ENCODE results near the gene ZNF646.

The ZNF646 gene

GRCh38 chr16:31076319-31076718 lies 2.1 kb downstream of the ZNF646 start:
- H3K4me1 ChIP-seq (ENCODE audit: control insufficient read depth in 1 of 2, insufficient read depth in 1 of 2, low read depth in 1 of 2, low read length in 1 of 2) = peaks cover 42 to 46% of the 10 kb centered on the region in 2 experiments
- H3K36me3 ChIP-seq = peaks cover 53% of the 10 kb centered on the region
- no peak overlapping the region for H3K4me3 ChIP-seq (ENCODE audit: low read depth in 1 of 2, low read length in 1 of 2)
- peak overlapping the region; percentile 95 for H3K27ac ChIP-seq
- no peaks in the 10 kb centered on the region for H3K27me3 ChIP-seq
- no peaks in the 10 kb centered on the region for H3K9me3 ChIP-seq
- TF ChIP-seq CTCF (IDR thresholded peaks at IDR 0.05) = no peak

GRCh38 chr16:31077024-31077423 lies 2.8 kb downstream of the ZNF646 start:
- peaks cover 60% of the 10 kb centered on the region for H3K36me3 ChIP-seq
- no peak for TF ChIP-seq CTCF (IDR thresholded peaks at IDR 0.05)
- H3K4me1 ChIP-seq (ENCODE audit: control insufficient read depth in 1 of 2, insufficient read depth in 1 of 2, low read depth in 1 of 2, low read length in 1 of 2) = peaks cover 40 to 46% of the 10 kb centered on the region in 2 experiments
- peak overlapping the region; percentile 95 for H3K27ac ChIP-seq
- H3K9me3 ChIP-seq = no peaks in the 10 kb centered on the region
- H3K27me3 ChIP-seq = no peaks in the 10 kb centered on the region
- H3K4me3 ChIP-seq (ENCODE audit: low read depth in 1 of 2, low read length in 1 of 2) = no peak overlapping the region

GRCh38 chr16:31077592-31078396 lies 3.6 kb downstream of the ZNF646 start:
- Histone ChIP-seq H3K9me3 (no peaks in the 10 kb centered on the region), H3K4me1 (ENCODE audit: control insufficient read depth in 1 of 2, insufficient read depth in 1 of 2, low read depth in 1 of 2, low read length in 1 of 2) (peaks cover 32 to 39% of the 10 kb centered on the region in 2 experiments), H3K27me3 (no peaks in the 10 kb centered on the region), H3K4me3 (ENCODE audit: low read depth in 1 of 2, low read length in 1 of 2) (no peak overlapping the region), H3K36me3 (peaks cover 68% of the 10 kb centered on the region), H3K27ac (peak overlapping the region; percentile 71)
- no peak for TF ChIP-seq CTCF (IDR thresholded peaks at IDR 0.05)

GRCh38 chr16:31078597-31079341 lies 4.5 kb downstream of the ZNF646 start:
- Histone ChIP-seq H3K27me3 (no peaks in the 10 kb centered on the region), H3K4me3 (ENCODE audit: low read depth in 1 of 2, low read length in 1 of 2) (no peak overlapping the region), H3K4me1 (ENCODE audit: control insufficient read depth in 1 of 2, insufficient read depth in 1 of 2, low read depth in 1 of 2, low read length in 1 of 2) (peaks cover 31 to 34% of the 10 kb centered on the region in 2 experiments), H3K9me3 (no peaks in the 10 kb centered on the region), H3K27ac (peak overlapping the region; percentile 71), H3K36me3 (peaks cover 78% of the 10 kb centered on the region)
- no peak for TF ChIP-seq CTCF (IDR thresholded peaks at IDR 0.05)

GRCh38 chr16:31079342-31079944 lies 5.2 kb downstream of the ZNF646 start:
- H3K9me3 ChIP-seq = no peaks in the 10 kb centered on the region
- no peak for TF ChIP-seq CTCF (IDR thresholded peaks at IDR 0.05)
- peaks cover 84% of the 10 kb centered on the region for H3K36me3 ChIP-seq
- no peak overlapping the region for H3K4me3 ChIP-seq (ENCODE audit: low read depth in 1 of 2, low read length in 1 of 2)
- peaks cover 30% of the 10 kb centered on the region in 2 experiments for H3K4me1 ChIP-seq (ENCODE audit: control insufficient read depth in 1 of 2, insufficient read depth in 1 of 2, low read depth in 1 of 2, low read length in 1 of 2)
- no peaks in the 10 kb centered on the region for H3K27me3 ChIP-seq
- H3K27ac ChIP-seq = peak overlapping the region; percentile 71

Measured in neutrophil (primary cell).